Calu3 (cell line): Measurements from ENCODE around the gene ERC2. TPM values are rescaled to one million over a fixed set of nuclear protein-coding genes. Genes with fewer than 3 reads are reported as not detected.

ENCODE experiments used
- BruUV-seq: library from RNA; stranded (reverse); fragments of 400-500 nt; replicated peaks from 2 replicates; lab custom pipeline; 2021; lab: Mats Ljungman, UMichigan
- CTCF ChIA-PET: fragments of 300-600 bp; sonication (Branson Sonifier 250); formaldehyde crosslinking; loops from one replicate; lab custom pipeline; 2022; ENCODE audit warnings: antibody characterized with exemption; lab: Charles Lee
- DNase-seq: peaks from one replicate; pipeline ENCODE4 v3.0.0; 2022
- H3K27ac Mint-ChIP-seq: one replicate; pipeline ENCODE4 v1.8.0; 2022; ENCODE audit warnings: mixed read lengths; ENCODE audit not compliant: unreplicated experiment
- H3K27me3 Mint-ChIP-seq: one replicate; pipeline ENCODE4 v1.8.0; 2022; ENCODE audit warnings: mixed read lengths; ENCODE audit not compliant: unreplicated experiment
- H3K36me3 Mint-ChIP-seq: one replicate; pipeline ENCODE4 v1.8.0; 2022; ENCODE audit warnings: mild to moderate bottlenecking, moderate library complexity, mixed read lengths; ENCODE audit not compliant: insufficient read depth, unreplicated experiment
- H3K4me1 Mint-ChIP-seq: one replicate; pipeline ENCODE4 v1.8.0; 2022; ENCODE audit warnings: mild to moderate bottlenecking, low read depth, mixed read lengths; ENCODE audit not compliant: unreplicated experiment
- H3K4me3 Mint-ChIP-seq: one replicate; pipeline ENCODE4 v1.8.0; 2022; ENCODE audit warnings: mild to moderate bottlenecking, low read depth, moderate library complexity, mixed read lengths; ENCODE audit not compliant: unreplicated experiment
- H3K9me3 Mint-ChIP-seq: one replicate; pipeline ENCODE4 v1.8.0; 2022; ENCODE audit warnings: low read depth, mixed read lengths; ENCODE audit not compliant: unreplicated experiment
- intact Hi-C: fragments of 100-400 bp; cut with micrococcal nuclease; formaldehyde crosslinking; loops from one replicate; pipeline ENCODE4 v1.10.0; 2022; ENCODE audit not compliant: unreplicated experiment
- total RNA-seq: library from RNA; stranded (reverse); gene quantifications from 2 replicates; pipeline ENCODE4 v1.2.3, GENCODE V29; 2022
- TF ChIP-seq, protein P1 (sequence below): fragments of 200-600 bp; IDR thresholded peaks from one replicate; pipeline ENCODE4 v1.8.0; 2022; ENCODE audit warnings: antibody characterized with exemption; ENCODE audit not compliant: unreplicated experiment

Gene ERC2
- total RNA-seq, 1 experiment from 2014 or later: 0.73 TPM

- BruUV-seq: no TSS peak
Measured at GRCh38 chr3:56233742-56234141, 234.5 kb downstream of the ERC2 start.

DNA sequence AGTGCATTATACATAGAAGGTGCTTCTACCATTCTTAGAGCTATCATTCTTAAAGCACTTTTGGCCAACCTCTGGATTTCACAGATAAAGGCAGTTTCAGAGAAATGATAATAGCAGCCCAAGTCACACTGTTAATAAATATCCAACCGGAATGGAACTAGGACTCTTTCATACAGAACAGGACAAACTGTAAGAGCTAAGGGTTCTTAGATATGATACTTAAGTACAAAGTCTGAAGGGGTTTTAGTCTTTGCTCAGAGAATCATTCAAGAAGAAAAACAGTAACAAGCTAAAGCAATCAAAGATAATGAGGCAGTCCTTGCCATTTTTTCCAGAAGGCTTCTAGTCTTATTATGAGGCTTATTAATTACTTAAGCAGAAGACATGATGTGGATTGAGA lies 239.0 kb downstream of the ERC2 start:
- H3K27ac Mint-ChIP-seq: no peak overlapping the region
- H3K27me3 Mint-ChIP-seq: no peaks in the 10 kb centered on the region
- H3K36me3 Mint-ChIP-seq: no peaks in the 10 kb centered on the region
- BruUV-seq: no TSS peak
- no peak overlapping the region for H3K4me3 Mint-ChIP-seq
- intact Hi-C loops: no loop called here
- H3K4me1 Mint-ChIP-seq: no peaks in the 10 kb centered on the region
- DNase-seq: no peak
- TF ChIP-seq, protein P1, sequence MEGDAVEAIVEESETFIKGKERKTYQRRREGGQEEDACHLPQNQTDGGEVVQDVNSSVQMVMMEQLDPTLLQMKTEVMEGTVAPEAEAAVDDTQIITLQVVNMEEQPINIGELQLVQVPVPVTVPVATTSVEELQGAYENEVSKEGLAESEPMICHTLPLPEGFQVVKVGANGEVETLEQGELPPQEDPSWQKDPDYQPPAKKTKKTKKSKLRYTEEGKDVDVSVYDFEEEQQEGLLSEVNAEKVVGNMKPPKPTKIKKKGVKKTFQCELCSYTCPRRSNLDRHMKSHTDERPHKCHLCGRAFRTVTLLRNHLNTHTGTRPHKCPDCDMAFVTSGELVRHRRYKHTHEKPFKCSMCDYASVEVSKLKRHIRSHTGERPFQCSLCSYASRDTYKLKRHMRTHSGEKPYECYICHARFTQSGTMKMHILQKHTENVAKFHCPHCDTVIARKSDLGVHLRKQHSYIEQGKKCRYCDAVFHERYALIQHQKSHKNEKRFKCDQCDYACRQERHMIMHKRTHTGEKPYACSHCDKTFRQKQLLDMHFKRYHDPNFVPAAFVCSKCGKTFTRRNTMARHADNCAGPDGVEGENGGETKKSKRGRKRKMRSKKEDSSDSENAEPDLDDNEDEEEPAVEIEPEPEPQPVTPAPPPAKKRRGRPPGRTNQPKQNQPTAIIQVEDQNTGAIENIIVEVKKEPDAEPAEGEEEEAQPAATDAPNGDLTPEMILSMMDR: no peak
- H3K9me3 Mint-ChIP-seq: no peaks in the 10 kb centered on the region
- CTCF ChIA-PET: no interaction called here

More at GRCh38 chr3:56233742-56234141, 234.5 kb downstream of the ERC2 start:
- Mint-ChIP-seq H3K27me3 (peaks cover 13% of the 10 kb centered on the region), H3K4me1 (no peaks in the 10 kb centered on the region), H3K36me3 (no peaks in the 10 kb centered on the region), H3K4me3 (no peak overlapping the region), H3K9me3 (no peaks in the 10 kb centered on the region), H3K27ac (no peak overlapping the region)
- TF ChIP-seq, protein P1: no peak
- intact Hi-C loops: no loop called here
- DNase-seq: no peak
- CTCF ChIA-PET: interaction anchor here (0.6 kb wide), 1 partner anchor 11 kb away, joined by 3 read pairs; no protein-coding TSS in a partner anchor

GRCh38 chr3:56222866-56223265 lies 245.4 kb downstream of the ERC2 start:
- H3K9me3 Mint-ChIP-seq: no peaks in the 10 kb centered on the region
- no peak for DNase-seq
- BruUV-seq: no TSS peak
- peaks cover 13% of the 10 kb centered on the region for H3K27me3 Mint-ChIP-seq
- no peak overlapping the region for H3K27ac Mint-ChIP-seq
- CTCF ChIA-PET: interaction anchor here (0.6 kb wide), 1 partner anchor 11 kb away, joined by 3 read pairs; no protein-coding TSS in a partner anchor
- intact Hi-C loops: no loop called here
- no peaks in the 10 kb centered on the region for H3K4me1 Mint-ChIP-seq
- H3K4me3 Mint-ChIP-seq: no peak overlapping the region
- no peaks in the 10 kb centered on the region for H3K36me3 Mint-ChIP-seq
- TF ChIP-seq, protein P1: no peak

DNA sequence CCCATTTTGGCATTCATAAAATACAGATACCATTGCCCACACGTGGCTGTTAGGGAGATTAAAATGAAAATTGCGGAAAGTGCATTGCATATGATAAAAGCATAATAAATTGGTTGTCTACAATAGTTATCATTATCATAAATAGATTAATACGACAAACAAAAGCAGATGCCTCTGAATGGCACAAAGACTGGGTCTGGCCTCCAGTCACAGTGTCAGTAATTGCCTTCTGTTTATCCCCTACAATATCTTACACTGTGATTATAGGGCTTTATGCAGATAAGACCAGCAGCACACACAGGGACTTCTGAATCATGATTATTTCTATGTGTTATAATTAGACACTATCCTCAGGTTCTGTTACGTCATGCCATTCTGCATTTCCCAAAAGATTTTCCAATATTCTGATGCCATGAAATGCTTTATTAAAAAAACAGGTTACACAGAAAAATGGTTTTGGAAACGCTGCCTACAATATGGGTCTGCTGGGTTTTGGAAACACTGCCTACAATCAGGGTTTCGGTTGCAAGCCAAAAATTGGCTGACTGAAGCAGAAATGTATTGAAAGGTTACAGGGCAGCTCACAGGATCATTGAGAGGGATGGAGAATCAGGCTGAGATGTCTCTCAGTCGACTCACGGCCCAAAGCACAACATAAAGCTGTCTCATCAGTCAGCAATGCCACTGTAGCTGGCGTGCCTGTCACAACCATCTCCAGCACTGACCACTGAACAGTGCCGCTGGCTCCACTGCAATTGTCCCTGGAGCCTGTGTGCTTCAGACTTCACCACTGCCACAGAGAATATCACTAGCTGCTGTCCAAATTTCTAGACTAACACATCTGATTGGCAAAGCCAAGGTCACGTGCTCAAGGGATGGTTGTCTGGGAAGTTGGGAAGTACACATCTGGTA lies 248.1 kb downstream of the ERC2 start:
- BruUV-seq: no TSS peak
- peaks cover 13% of the 10 kb centered on the region for H3K27me3 Mint-ChIP-seq
- intact Hi-C loops: no loop called here
- TF ChIP-seq, protein P1: no peak
- CTCF ChIA-PET: no interaction called here
- DNase-seq: no peak
- H3K4me3 Mint-ChIP-seq: no peak overlapping the region
- no peaks in the 10 kb centered on the region for H3K9me3 Mint-ChIP-seq
- H3K4me1 Mint-ChIP-seq: no peaks in the 10 kb centered on the region
- no peak overlapping the region for H3K27ac Mint-ChIP-seq
- no peaks in the 10 kb centered on the region for H3K36me3 Mint-ChIP-seq
